Activated naive CD4-positive, alpha-beta T cell (primary cell): Measurements from ENCODE around the gene XDH.

Experiments used
- DNase-seq, 4 experiments: peaks; one replicate each; lab custom pipeline; 2025; lab: John Stamatoyannopoulos, UW

The XDH gene

GRCh38 chr2:31414601-31415241 lies at the start of gene XDH:
XDH (minus strand) TSS chr2:31414742; CDS start chr2:31414666, 76 bp downstream.
- DNase-seq: no peak

- no peak for DNase-seq
Observed at GRCh38 chr2:31457651-31458050, 43.1 kb upstream of the XDH start.

GRCh38 chr2:31446848-31447247 lies 32.3 kb upstream of the XDH start:
- no peak for DNase-seq

GRCh38 chr2:31442376-31442775 lies 27.8 kb upstream of the XDH start:
- no peak for DNase-seq

- no peak for DNase-seq
Observed at GRCh38 chr2:31440764-31441163, 26.2 kb upstream of the XDH start.

- DNase-seq: no peak
Observed at GRCh38 chr2:31434911-31435310, 20.4 kb upstream of the XDH start.

GRCh38 chr2:31433541-31433940 lies 19.0 kb upstream of the XDH start:
- DNase-seq: no peak

GRCh38 chr2:31430439-31431165 lies 16.1 kb upstream of the XDH start:
- DNase-seq: no peak

GRCh38 chr2:31429759-31430438 lies 15.4 kb upstream of the XDH start:
- DNase-seq: no peak

GRCh38 chr2:31429040-31429439 lies 14.5 kb upstream of the XDH start:
- DNase-seq: no peak

- no peak for DNase-seq
Observed at GRCh38 chr2:31428001-31428418, 13.5 kb upstream of the XDH start.

- DNase-seq: no peak
Observed at GRCh38 chr2:31426096-31426495, 11.6 kb upstream of the XDH start.

GRCh38 chr2:31421634-31422033 lies 7.1 kb upstream of the XDH start:
- DNase-seq: no peak

GRCh38 chr2:31420936-31421335 lies 6.4 kb upstream of the XDH start:
- DNase-seq: no peak

- no peak for DNase-seq
Observed at GRCh38 chr2:31419386-31419785, 4.8 kb upstream of the XDH start.

GRCh38 chr2:31415421-31415820 lies 879 bp upstream of the XDH start:
- DNase-seq: no peak

GRCh38 chr2:31413862-31414550 lies 536 bp downstream of the XDH start:
- no peak for DNase-seq

- no peak for DNase-seq
Observed at GRCh38 chr2:31413025-31413424, 1.5 kb downstream of the XDH start.

GRCh38 chr2:31411771-31412170 lies 2.8 kb downstream of the XDH start:
- DNase-seq: no peak

- no peak for DNase-seq
Observed at GRCh38 chr2:31406593-31407385, 7.8 kb downstream of the XDH start.

- DNase-seq: no peak
Observed at GRCh38 chr2:31404827-31405226, 9.7 kb downstream of the XDH start.

- DNase-seq: no peak
Observed at GRCh38 chr2:31404302-31404701, 10.2 kb downstream of the XDH start.
